Prostate gland (tissue), 2 donors: ENCODE measurements around the gene DRG2. TPM values are rescaled to one million over a fixed set of nuclear protein-coding genes. Genes with fewer than 3 reads are reported as not detected.

ENCODE experiments used
- DNase-seq: peaks from one replicate; pipeline ENCODE4 v3.0.0-alpha.2; 2019; ENCODE audit warnings: low spot score
- H3K27ac ChIP-seq, 2 donors: fragments of 200-600 bp; sonication (generic); 2 replicates each; pipeline ENCODE4 v1.5.1; 2017 to 2019
- H3K27me3 ChIP-seq: fragments of 200-600 bp; sonication (generic); replicated peaks from 2 replicates; pipeline ENCODE4 v1.5.1; 2019; ENCODE audit not compliant: insufficient read depth
- H3K36me3 ChIP-seq, 2 donors: fragments of 200-600 bp; sonication (generic); 1 replicate in 1 of 2; 2 replicates in 1 of 2; pipeline versions ENCODE4 v1.5.1 to v1.8.1; 2017 to 2019
- H3K4me1 ChIP-seq: fragments of 200-600 bp; sonication (generic); replicated peaks from 2 replicates; pipeline ENCODE4 v1.5.1; 2019
- H3K4me3 ChIP-seq, 2 donors: fragments of 200-600 bp; sonication (generic); 2 replicates each; pipeline ENCODE4 v1.5.1; 2017 to 2019
- H3K9me3 ChIP-seq: fragments of 200-600 bp; sonication (generic); 2 replicates; pipeline ENCODE4 v1.5.1; 2017
- CTCF ChIP-seq, 4 experiments: fragments of 200-600 bp in 2 of 4; fragments of 450-650 bp in 2 of 4; sonication (generic) in 2 of 4; IDR thresholded peaks; 1 replicate in 3 of 4; 2 replicates in 1 of 4; pipeline ENCODE4 v1.5.1; 2016 to 2019; ENCODE audit warnings: antibody characterized with exemption in 4 of 4, mild to moderate bottlenecking in 2 of 4, moderate library complexity in 2 of 4
- POLR2A ChIP-seq: fragments of 450-650 bp; IDR thresholded peaks from one replicate; pipeline ENCODE4 v1.6.1; 2016; ENCODE audit warnings: antibody characterized with exemption, mild to moderate bottlenecking
- POLR2AphosphoS5 ChIP-seq: sonication (generic); formaldehyde crosslinking; IDR thresholded peaks from one replicate; pipeline ENCODE4 v1.6.1; 2017; ENCODE audit warnings: antibody characterized with exemption
- WGBS: methylation state at CpG from one replicate; pipeline ENCODE4 v1.1.5; 2018; 5-methylcytosine and 5-hydroxymethylcytosine counted together
- intact Hi-C: fragments of 100-400 bp; cut with DNase I; formaldehyde crosslinking; loops from one replicate; pipeline ENCODE4 v1.14.2; 2022
- total RNA-seq, 2 donors: library from RNA; depleted of rRNA; stranded (reverse); fragments of >200 nt; gene quantifications; one replicate each; pipeline ENCODE4 v1.1.0, GENCODE V29; 2016

Gene DRG2
- total RNA-seq, 2 donors from 2014 or later: 44.1 to 56.9 TPM

DNA sequence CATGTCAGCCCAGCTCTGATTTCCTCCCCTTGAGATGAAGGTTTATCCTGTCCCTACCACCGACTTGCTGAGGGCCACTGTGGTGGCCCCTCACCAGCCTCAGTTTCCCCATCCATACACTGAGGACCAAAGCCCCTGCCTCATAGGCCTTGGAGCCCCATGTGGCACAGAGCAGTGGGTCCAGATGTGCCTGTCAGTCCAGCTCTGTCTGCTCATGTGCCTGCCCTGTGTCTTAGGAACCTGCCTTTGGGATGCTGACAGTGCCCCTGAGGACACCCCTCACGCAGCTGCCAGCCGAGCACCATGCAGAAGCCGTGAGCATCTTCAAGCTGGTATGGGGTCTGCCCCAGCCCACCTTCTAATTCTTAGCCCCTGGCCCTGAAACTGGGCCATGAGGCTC lies 56.5 kb downstream of the DRG2 start:
- intact Hi-C loops: no loop called here
- Histone ChIP-seq H3K27me3 (no peaks in the 10 kb centered on the region), H3K4me1 (no peaks in the 10 kb centered on the region), H3K27ac (no peak overlapping the region), H3K4me3 (no peak overlapping the region), H3K9me3 (no peaks in the 10 kb centered on the region), H3K36me3 (no peaks in the 10 kb centered on the region)
- DNase-seq: no peak
- no peak for TF ChIP-seq CTCF (IDR thresholded peaks at IDR 0.05)
- TF ChIP-seq POLR2AphosphoS5: no peak
- no peak for TF ChIP-seq POLR2A
- WGBS: 85% methylated on average over 4 of the region's 4 CpGs

- Histone ChIP-seq H3K27ac (no peak overlapping the region), H3K4me3 (no peak overlapping the region), H3K36me3 (no peaks in the 10 kb centered on the region), H3K9me3 (no peaks in the 10 kb centered on the region), H3K4me1 (no peaks in the 10 kb centered on the region), H3K27me3 (no peaks in the 10 kb centered on the region)
- DNase-seq: no peak
- 94% methylated on average over 1 of the region's 1 CpG for WGBS
- TF ChIP-seq POLR2AphosphoS5: no peak
- no peak for TF ChIP-seq POLR2A
- no peak for TF ChIP-seq CTCF (IDR thresholded peaks at IDR 0.05)
- intact Hi-C loops: no loop called here
Measured at GRCh38 chr17:18144855-18145254, 57.1 kb downstream of the DRG2 start.

- no peak overlapping the region for H3K4me3 ChIP-seq
- no peak for TF ChIP-seq POLR2A
- TF ChIP-seq CTCF (IDR thresholded peaks at IDR 0.05): no peak
- no peak for TF ChIP-seq POLR2AphosphoS5
- H3K4me1 ChIP-seq: no peaks in the 10 kb centered on the region
- H3K27me3 ChIP-seq: no peaks in the 10 kb centered on the region
- no peaks in the 10 kb centered on the region for H3K9me3 ChIP-seq
- intact Hi-C loops: no loop called here
- no peak for DNase-seq
- H3K27ac ChIP-seq: no peak overlapping the region
- H3K36me3 ChIP-seq: no peaks in the 10 kb centered on the region
- WGBS: 79% methylated on average over 13 of the region's 13 CpGs
Measured at GRCh38 chr17:18145811-18146210, 58.1 kb downstream of the DRG2 start.

DNA sequence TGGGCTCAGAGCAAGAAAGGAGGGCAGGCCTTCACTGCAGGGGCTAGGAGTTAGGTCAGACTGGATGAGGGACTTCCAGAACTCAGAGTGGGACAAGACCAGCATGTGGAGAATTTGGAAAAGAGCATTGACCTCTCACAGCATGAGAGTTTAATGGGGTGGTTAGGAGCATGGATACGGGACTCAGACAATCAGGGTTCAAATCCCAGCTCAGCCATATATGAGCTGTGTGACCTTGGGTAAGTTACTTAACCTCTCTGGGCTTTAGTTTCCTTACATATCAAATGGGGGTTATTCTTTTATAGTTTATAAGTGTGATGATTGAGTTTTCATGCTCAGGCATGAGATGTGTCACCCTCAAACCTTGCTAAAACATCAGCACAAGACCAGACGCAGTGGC lies 58.5 kb downstream of the DRG2 start:
- Histone ChIP-seq H3K9me3 (no peaks in the 10 kb centered on the region), H3K36me3 (no peaks in the 10 kb centered on the region), H3K27me3 (no peaks in the 10 kb centered on the region), H3K4me1 (no peaks in the 10 kb centered on the region), H3K4me3 (no peak overlapping the region), H3K27ac (no peak overlapping the region)
- intact Hi-C loops: no loop called here
- no peak for DNase-seq
- WGBS: 93% methylated on average over 2 of the region's 2 CpGs
- TF ChIP-seq CTCF (IDR thresholded peaks at IDR 0.05) (no peak), POLR2A (no peak), POLR2AphosphoS5 (no peak)

DNA sequence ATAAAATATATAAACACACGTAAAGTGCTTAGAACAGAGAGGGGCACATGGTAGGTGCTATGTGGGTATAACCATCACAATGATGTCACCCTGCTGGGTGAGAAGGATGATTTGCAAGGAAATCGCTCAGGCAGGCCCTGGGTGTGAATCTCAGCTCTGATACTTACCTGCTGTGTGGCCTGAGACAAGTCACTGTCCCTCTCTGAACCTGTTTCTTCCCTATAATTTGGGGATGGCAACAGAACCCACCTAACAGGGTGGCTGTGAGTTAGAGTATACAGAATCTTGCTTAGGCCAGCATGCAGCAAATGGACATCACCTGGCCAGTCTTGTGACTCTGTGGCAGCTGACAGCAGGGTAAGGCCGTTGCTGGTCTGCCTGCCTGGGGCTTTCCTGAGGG lies 59.2 kb downstream of the DRG2 start:
- Histone ChIP-seq H3K36me3 (no peaks in the 10 kb centered on the region), H3K4me1 (no peaks in the 10 kb centered on the region), H3K9me3 (no peaks in the 10 kb centered on the region), H3K27ac (no peak overlapping the region), H3K4me3 (no peak overlapping the region), H3K27me3 (no peaks in the 10 kb centered on the region)
- TF ChIP-seq CTCF (IDR thresholded peaks at IDR 0.05) (no peak), POLR2AphosphoS5 (no peak), POLR2A (no peak)
- intact Hi-C loops: no loop called here
- 87% methylated on average over 3 of the region's 3 CpGs for WGBS
- DNase-seq: no peak
